Measurements from ENCODE around the gene SAPCD2. TPM values are rescaled to one million over a fixed set of nuclear protein-coding genes. Genes with fewer than 3 reads are reported as not detected.

Gene SAPCD2
- total RNA-seq, 1 experiment from 2014 or later = 41.1 TPM

GRCh38 chr9:137107982-137108381 is 37.6 kb upstream of the SAPCD2 start:
- CTCF ChIA-PET = no interaction called here
- no peaks in the 10 kb centered on the region for H3K27me3 Mint-ChIP-seq (ENCODE audit: unreplicated experiment)

GRCh38 chr9:137107312-137107921 is 37.1 kb upstream of the SAPCD2 start:
- no TSS peak for BruUV-seq (replicated peaks)
- CTCF ChIA-PET = no interaction called here
- peaks cover 20% of the 10 kb centered on the region for H3K36me3 Mint-ChIP-seq (ENCODE audit: insufficient read depth, unreplicated experiment)
- H3K27ac Mint-ChIP-seq (ENCODE audit: unreplicated experiment) = no peak overlapping the region
- H3K27me3 Mint-ChIP-seq (ENCODE audit: unreplicated experiment) = no peaks in the 10 kb centered on the region
- no peaks in the 10 kb centered on the region for H3K9me3 Mint-ChIP-seq (ENCODE audit: low read depth, unreplicated experiment)
- no peaks in the 10 kb centered on the region for H3K4me1 Mint-ChIP-seq (ENCODE audit: low read depth, unreplicated experiment)
- intact Hi-C loops (cut with micrococcal nuclease; ENCODE audit: unreplicated experiment) = no loop called here
- H3K4me3 Mint-ChIP-seq (ENCODE audit: low read depth, unreplicated experiment) = no peak overlapping the region
- TF ChIP-seq CTCF (IDR thresholded peaks at IDR 0.05; ENCODE audit: unreplicated experiment) = no peak
- no peak for DNase-seq

More at GRCh38 chr9:137107982-137108381, 37.6 kb upstream of the SAPCD2 start:
- no peaks in the 10 kb centered on the region for H3K9me3 Mint-ChIP-seq (ENCODE audit: low read depth, unreplicated experiment)
- intact Hi-C loops (cut with micrococcal nuclease; ENCODE audit: unreplicated experiment) = no loop called here
- TF ChIP-seq CTCF (IDR thresholded peaks at IDR 0.05; ENCODE audit: unreplicated experiment) = no peak
- no peak overlapping the region for H3K4me3 Mint-ChIP-seq (ENCODE audit: low read depth, unreplicated experiment)
- H3K36me3 Mint-ChIP-seq (ENCODE audit: insufficient read depth, unreplicated experiment) = peaks cover 20% of the 10 kb centered on the region
- no peaks in the 10 kb centered on the region for H3K4me1 Mint-ChIP-seq (ENCODE audit: low read depth, unreplicated experiment)
- DNase-seq = no peak
- no TSS peak for BruUV-seq (replicated peaks)
- H3K27ac Mint-ChIP-seq (ENCODE audit: unreplicated experiment) = no peak overlapping the region

GRCh38 chr9:137106662-137107250 is 36.4 kb upstream of the SAPCD2 start:
- intact Hi-C loops (cut with micrococcal nuclease; ENCODE audit: unreplicated experiment) = no loop called here
- DNase-seq = no peak
- Mint-ChIP-seq H3K4me1 (ENCODE audit: low read depth, unreplicated experiment) (no peaks in the 10 kb centered on the region), H3K9me3 (ENCODE audit: low read depth, unreplicated experiment) (no peaks in the 10 kb centered on the region), H3K27ac (ENCODE audit: unreplicated experiment) (no peak overlapping the region), H3K27me3 (ENCODE audit: unreplicated experiment) (no peaks in the 10 kb centered on the region), H3K4me3 (ENCODE audit: low read depth, unreplicated experiment) (no peak overlapping the region), H3K36me3 (ENCODE audit: insufficient read depth, unreplicated experiment) (peaks cover 20% of the 10 kb centered on the region)
- BruUV-seq (replicated peaks) = no TSS peak
- CTCF ChIA-PET = no interaction called here
- TF ChIP-seq CTCF (IDR thresholded peaks at IDR 0.05; ENCODE audit: unreplicated experiment) = no peak

DNA sequence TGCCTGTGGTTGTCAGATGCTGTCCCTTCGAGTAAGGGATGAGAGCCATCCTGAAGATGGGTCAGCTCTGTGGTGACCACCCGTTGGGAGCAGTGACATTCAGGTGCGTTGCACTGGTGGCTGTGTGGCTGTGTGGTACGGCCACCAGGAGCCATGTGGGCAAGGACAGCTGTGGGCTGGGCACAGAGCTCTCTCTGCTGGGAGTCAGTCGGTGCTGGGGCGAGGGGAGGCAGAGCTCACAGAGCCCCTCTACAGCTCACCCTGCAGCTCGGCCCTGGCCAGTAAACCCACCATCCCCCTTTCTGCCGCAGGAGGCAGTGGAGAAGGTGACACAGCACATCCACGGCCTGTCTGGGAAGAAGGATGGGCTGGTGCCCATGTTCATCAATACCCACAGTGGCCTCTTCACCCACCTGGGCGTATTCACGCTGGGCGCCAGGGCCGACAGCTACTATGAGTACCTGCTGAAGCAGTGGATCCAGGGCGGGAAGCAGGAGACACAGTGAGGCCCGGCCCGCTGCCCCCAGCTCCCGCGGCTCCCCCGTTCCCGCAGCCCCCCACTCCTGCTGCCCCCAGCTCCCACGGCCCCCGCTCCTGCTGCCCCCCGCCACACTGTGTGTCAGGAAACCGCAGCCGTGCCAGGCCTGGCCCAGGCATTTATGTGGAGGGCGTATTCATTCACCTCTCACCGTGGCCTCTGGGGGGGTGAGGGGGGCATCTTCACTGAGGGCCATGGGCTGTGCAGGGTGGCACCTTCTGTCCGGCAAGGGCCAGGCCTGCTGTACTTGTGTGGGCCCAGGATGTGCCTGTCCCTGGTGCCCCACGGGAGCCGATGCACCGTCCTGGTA is 35.7 kb upstream of the SAPCD2 start:
- Mint-ChIP-seq H3K9me3 (ENCODE audit: low read depth, unreplicated experiment) (no peaks in the 10 kb centered on the region), H3K27ac (ENCODE audit: unreplicated experiment) (no peak overlapping the region), H3K4me3 (ENCODE audit: low read depth, unreplicated experiment) (no peak overlapping the region), H3K4me1 (ENCODE audit: low read depth, unreplicated experiment) (no peaks in the 10 kb centered on the region), H3K36me3 (ENCODE audit: insufficient read depth, unreplicated experiment) (peaks cover 20% of the 10 kb centered on the region), H3K27me3 (ENCODE audit: unreplicated experiment) (no peaks in the 10 kb centered on the region)
- BruUV-seq (replicated peaks) = no TSS peak
- intact Hi-C loops (cut with micrococcal nuclease; ENCODE audit: unreplicated experiment) = no loop called here
- DNase-seq = no peak
- CTCF ChIA-PET = no interaction called here
- TF ChIP-seq CTCF (IDR thresholded peaks at IDR 0.05; ENCODE audit: unreplicated experiment) = no peak
